HG03139 (cell line): ENCODE measurements around the gene TMEM59.
"Not testable (repeated sequence)": the region's sequence is repeated elsewhere in the genome, so short reads cannot be mapped to it uniquely, and the experiment has no call there.

Source experiments
- ATAC-seq: cut with Tn5 transposase; IDR thresholded peaks from one replicate; pipeline ENCODE4 v1.9.1; 2021; ENCODE audit not compliant: unreplicated experiment

The TMEM59 gene, protein sequence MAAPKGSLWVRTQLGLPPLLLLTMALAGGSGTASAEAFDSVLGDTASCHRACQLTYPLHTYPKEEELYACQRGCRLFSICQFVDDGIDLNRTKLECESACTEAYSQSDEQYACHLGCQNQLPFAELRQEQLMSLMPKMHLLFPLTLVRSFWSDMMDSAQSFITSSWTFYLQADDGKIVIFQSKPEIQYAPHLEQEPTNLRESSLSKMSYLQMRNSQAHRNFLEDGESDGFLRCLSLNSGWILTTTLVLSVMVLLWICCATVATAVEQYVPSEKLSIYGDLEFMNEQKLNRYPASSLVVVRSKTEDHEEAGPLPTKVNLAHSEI

GRCh38 chr1:54052934-54053744 lies at the start of gene TMEM59, which contains the start of gene TCEANC2:
TMEM59 (minus strand) TSS chr1:54053204; CDS start chr1:54053188, 16 bp downstream.
TCEANC2 (plus strand) TSS chr1:54053608; CDS start chr1:54054423, 815 bp downstream.
- peak; percentile 87 for ATAC-seq

- no peak for ATAC-seq
Measured at GRCh38 chr1:54100500-54100899, 47.5 kb upstream of the TMEM59 start.

DNA sequence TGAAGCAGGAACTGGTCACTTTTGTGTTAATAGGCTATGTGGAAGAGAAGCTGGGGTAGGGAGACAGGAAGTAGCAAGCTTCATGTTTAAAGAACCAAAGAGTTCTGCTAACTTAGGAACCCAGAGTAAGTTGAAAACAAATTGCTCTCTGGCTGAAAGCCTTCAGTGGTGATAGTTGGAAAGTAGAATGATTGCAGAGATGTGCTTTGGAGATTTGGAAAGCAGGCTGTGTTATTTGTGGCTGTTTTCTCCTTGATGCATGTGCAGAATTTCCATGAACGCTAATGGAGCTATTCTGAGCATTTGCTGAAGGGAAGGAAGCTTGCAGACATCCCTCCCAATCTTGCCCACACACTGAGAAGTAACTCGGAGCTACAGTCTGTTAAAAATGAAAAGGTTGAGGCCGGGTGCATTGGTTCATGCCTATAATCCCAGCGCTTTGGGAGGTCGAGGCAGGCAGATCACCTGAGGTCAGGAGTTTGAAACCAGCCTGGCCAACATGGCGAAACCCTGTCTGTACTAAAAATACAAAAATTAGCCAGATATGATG lies 46.1 kb upstream of the TMEM59 start:
- no peak for ATAC-seq

- no peak for ATAC-seq
Measured at GRCh38 chr1:54096877-54097240, 43.9 kb upstream of the TMEM59 start.

DNA sequence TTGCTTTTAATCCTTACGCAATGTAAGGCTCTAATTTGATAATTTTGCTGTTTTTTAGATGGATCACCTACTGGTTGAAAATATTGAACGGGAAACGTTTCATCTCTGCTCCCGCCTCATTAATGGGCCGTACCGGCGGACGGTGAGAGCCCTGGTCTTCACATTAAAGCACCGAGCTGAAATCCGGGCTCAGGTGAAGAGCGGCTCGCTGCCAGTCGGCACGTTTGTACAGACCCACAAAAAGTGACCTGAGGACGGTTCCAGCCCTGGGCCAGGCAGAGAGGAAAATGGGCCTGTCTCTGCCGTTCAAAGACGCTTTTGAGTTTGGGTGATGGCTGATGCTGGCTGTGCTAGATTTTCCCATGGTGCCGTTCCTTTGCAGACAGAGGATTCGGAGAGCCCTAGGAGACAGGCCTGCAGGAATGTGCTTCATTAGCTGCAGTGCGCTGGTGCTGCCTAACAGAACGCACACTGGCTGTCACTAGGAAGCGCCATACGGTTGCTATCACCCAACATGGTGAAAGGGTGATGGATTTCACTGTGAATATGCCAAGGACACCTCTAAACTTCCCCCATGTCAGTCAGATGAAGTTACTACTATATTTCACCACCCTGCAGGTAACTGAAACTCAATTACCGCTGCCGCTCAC lies 43.3 kb upstream of the TMEM59 start:
- no peak for ATAC-seq

GRCh38 chr1:54095546-54096226 lies 42.7 kb upstream of the TMEM59 start:
- no peak for ATAC-seq

DNA sequence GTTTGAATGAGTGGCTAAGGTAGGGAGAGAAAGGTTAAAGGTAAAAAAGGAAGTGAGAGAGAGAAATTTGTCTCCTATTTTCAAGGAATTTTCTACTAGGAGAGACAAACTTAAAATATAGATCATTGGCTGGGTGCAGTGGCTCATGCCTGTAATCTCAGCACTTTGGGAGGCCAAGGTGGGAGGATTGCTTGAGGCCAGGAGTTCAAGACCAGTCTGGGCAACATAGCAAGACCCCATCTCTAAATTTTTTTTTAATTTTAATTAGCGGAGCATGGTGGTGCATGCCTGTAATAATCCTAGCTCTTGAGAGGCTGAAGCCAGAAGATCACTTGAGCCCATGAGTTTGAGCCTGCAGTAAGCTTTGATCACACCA lies 41.7 kb upstream of the TMEM59 start:
- not testable (repeated sequence) for ATAC-seq

DNA sequence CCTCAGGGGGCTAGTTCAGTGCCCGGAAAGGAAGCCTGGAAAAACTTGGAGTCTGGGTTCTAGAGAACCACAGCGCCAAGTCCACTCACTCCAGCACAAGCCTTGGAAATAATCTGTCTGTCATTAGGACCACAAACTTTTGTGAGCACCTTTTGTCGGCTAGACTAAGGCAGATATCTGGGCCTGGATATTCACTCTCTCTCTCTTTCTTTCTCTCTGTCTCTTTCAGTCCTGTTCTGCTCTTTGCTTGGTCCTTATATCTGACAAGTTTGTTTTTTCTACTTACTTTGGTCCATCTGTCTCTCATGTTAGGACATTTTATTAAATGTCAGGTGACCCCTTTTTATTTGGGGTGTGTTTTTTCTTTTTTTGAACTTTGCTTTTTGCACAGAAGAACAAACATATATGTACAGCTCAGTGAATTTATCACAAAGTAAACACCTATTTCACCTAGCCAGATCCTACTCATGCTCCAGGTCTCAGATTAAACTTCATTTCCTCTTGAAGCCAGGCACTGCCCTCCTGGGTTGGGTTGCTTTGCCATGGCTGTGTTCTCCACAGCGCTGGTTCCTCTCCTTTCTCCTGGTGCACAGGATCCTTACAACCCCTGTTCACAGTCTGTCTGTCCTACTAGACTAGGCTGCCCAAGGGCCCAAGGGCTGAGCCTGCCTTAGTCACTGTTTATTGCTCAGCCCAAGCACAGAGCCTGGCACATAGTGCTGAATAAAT lies 41.2 kb upstream of the TMEM59 start:
- ATAC-seq = no peak

DNA sequence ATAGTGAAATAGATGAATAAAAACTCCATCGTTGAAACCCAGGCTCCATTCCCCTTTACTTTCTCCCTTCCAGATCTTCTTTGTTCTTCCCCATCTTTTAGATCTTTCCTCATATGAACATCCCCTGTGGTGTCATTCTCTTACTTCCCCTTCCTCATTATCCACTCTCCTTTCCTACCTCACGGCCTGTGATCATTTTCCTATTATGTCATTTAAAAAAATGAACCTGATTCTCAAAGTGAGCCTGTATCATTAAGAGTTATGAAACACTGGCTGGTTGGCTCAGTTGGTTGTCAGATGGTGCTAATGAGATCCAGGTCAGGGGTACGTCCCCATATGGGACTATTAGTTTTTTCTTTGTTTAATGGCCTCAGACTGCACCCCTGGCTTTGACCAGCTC lies 38.7 kb upstream of the TMEM59 start:
- no peak for ATAC-seq

GRCh38 chr1:54088385-54088784 lies 35.4 kb upstream of the TMEM59 start:
- ATAC-seq = no peak

DNA sequence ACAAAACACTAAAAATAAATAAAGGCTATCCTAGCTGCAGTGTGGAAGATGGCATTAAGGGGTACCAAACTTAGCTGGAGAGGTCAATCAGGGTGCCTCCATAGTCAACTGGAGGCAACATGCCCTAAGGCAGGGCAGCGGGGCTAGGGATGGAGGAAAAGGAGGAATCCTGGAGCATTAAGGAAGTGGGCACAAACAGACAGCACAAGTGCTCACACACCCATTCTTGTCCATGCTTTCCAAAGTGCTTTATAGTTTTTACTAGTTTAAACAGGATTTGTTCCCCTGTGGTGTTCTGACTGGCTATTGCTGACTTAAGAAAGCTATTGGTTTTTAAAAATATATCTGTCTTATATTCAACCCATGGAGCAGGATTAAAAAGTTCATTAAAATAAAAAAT lies 33.8 kb upstream of the TMEM59 start:
- no peak for ATAC-seq

- no peak for ATAC-seq
Measured at GRCh38 chr1:54084794-54085193, 31.8 kb upstream of the TMEM59 start.

DNA sequence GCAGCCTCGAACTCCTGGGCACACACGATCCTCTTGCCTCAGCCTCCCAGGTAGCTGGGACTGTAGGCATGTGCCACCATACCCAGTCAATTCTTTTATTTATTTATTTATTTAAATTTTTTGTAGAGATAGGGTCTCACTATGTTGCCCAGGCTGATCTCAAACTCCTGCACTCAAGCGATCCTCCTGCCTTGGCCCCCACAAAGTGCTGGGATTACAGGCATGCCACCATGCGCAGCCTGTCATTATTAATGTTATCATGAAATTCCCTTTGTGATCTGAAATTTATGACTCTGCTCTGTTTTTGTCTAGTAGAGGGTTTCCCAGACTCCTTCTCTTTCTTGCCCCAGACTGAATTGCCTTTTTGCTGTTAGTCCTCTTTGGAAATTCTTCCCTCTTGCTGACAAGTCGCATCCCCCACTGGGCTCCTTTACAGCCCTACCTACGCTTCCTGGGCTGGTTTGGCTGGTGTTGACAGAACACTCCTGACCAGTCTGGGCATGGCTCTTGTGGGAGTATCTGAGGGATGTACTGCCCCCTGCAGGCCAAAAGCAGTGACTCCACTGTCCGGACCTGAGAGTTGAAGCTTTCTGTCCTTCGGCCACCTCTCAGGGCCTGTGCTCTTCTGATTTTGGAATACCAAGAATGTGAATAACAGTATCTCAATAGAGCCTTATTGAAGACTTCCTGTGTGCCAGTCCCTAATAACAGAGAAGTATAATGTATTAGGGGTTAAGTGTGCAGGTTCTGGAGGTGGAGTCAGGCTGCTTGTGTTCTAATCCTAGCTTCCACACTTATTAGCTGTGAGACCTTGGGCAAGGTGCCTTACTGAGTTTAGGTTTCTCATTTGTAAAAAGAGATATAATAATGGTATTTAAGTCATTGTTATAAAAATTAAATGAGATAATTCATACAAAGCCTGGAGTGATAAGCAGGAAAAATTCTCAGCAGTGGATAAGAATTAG lies 28.6 kb upstream of the TMEM59 start:
- peak; percentile 80 for ATAC-seq

- ATAC-seq = no peak
Measured at GRCh38 chr1:54080598-54081049, 27.6 kb upstream of the TMEM59 start.

GRCh38 chr1:54077359-54077758 lies 24.4 kb upstream of the TMEM59 start:
- no peak for ATAC-seq

GRCh38 chr1:54070171-54070837 lies 17.3 kb upstream of the TMEM59 start:
- ATAC-seq = peak; percentile 60

GRCh38 chr1:54069791-54070170 lies 16.8 kb upstream of the TMEM59 start:
- peak; percentile 24 for ATAC-seq

GRCh38 chr1:54064299-54064698 lies 11.3 kb upstream of the TMEM59 start:
- ATAC-seq = no peak

GRCh38 chr1:54054438-54054749 lies 1.4 kb upstream of the TMEM59 start:
- no peak for ATAC-seq
